A549 (cell line): ENCODE results near the gene FAHD1. TPM values are rescaled to one million over a fixed set of nuclear protein-coding genes. Genes with fewer than 3 reads are reported as not detected.

Source experiments
- ATAC-seq, 2 experiments: fragments of 200-7000 bp in 1 of 2; fragments of >200 bp in 1 of 2; cut with Nextera tagmentation in 1 of 2; cut with Tn5 transposase in 1 of 2; 3 replicates each; pipeline versions ENCODE4 v1.8.0 to v1.9.1; 2018 to 2020; ENCODE audit warnings: mild to moderate bottlenecking in 1 of 2, moderate library complexity in 1 of 2
- CTCF ChIA-PET: fragments of 300-600 bp; sonication (Branson Sonifier 250); formaldehyde crosslinking; extraction: SDS; loops from one replicate; lab custom pipeline; 2021; ENCODE audit warnings: antibody characterized with exemption, inconsistent platforms; lab: Yijun Ruan, JAX
- POLR2A ChIA-PET: fragments of 350-600 bp; formaldehyde crosslinking; extraction: SDS; loops from one replicate; lab custom pipeline; 2021; ENCODE audit warnings: antibody characterized with exemption, inconsistent platforms; lab: Yijun Ruan, JAX
- DNase-seq, 2 experiments: peaks; one replicate each; pipeline versions ENCODE4 v3.0.0 to v3.0.0-alpha.2; 2011 to 2016; ENCODE audit warnings: low read depth in 1 of 2, low spot score in 1 of 2
- FAIRE-seq: peaks from 2 replicates; lab custom pipeline; 2011; peaks lifted over from hg19 to GRCh38; lab: Jason Lieb, UNC
- H3K27ac ChIP-seq, 2 experiments: fragments of >200 bp; sonication (Bioruptor Twin); formaldehyde crosslinking; 3 replicates each; pipeline ENCODE4 v1.5.1; 2016 to 2017
- H3K4me1 ChIP-seq: fragments of >200 bp; sonication (Bioruptor Twin); formaldehyde crosslinking; 3 replicates; pipeline ENCODE4 v1.6.1; 2016
- H3K4me2 ChIP-seq: fragments of >200 bp; sonication (Bioruptor Twin); formaldehyde crosslinking; 3 replicates; pipeline ENCODE4 v1.6.1; 2016
- H3K4me3 ChIP-seq: fragments of >200 bp; sonication (Bioruptor Twin); formaldehyde crosslinking; 3 replicates; pipeline ENCODE4 v1.5.1; 2016
- H3K9me3 ChIP-seq: fragments of >200 bp; sonication (Bioruptor Twin); formaldehyde crosslinking; 3 replicates; pipeline ENCODE4 v1.6.1; 2016
- BCL3 ChIP-seq: fragments of >200 bp; sonication (Bioruptor Twin); formaldehyde crosslinking; IDR thresholded peaks from 3 replicates; pipeline ENCODE4 v1.6.1; 2016
- BHLHE40 ChIP-seq: IDR thresholded peaks from 2 replicates; pipeline ENCODE4 v1.6.1; 2012; ENCODE audit warnings: low read depth, low read length, inconsistent platforms
- CBX2 ChIP-seq: fragments of 200-600 bp; sonication (generic); IDR thresholded peaks from 2 replicates; pipeline ENCODE4 v1.6.1; 2016; ENCODE audit warnings: low read depth, mild to moderate bottlenecking, borderline replicate concordance
- CHD2 ChIP-seq: fragments of 150-350 bp; IDR thresholded peaks from 2 replicates; pipeline ENCODE4 v1.6.1; 2014; ENCODE audit warnings: low read length; ENCODE audit not compliant: partially characterized antibody
- CHD4 ChIP-seq: fragments of 200-600 bp; sonication (generic); IDR thresholded peaks from 2 replicates; pipeline ENCODE4 v1.6.1; 2016; ENCODE audit warnings: antibody characterized with exemption, mild to moderate bottlenecking, borderline replicate concordance
- EHF ChIP-seq: fragments of 250-450 bp; sonication (Bioruptor Pico); IDR thresholded peaks from 2 replicates; pipeline ENCODE4 v1.5.0; 2020; ENCODE audit warnings: mild to moderate bottlenecking
- EP300 ChIP-seq, 2 experiments: fragments of >200 bp; sonication (Bioruptor Twin); formaldehyde crosslinking; IDR thresholded peaks; 2 replicates in 1 of 2; 3 replicates in 1 of 2; pipeline ENCODE4 v1.6.1; 2016 to 2017
- ESRRA ChIP-seq: fragments of 150-350 bp; IDR thresholded peaks from 2 replicates; pipeline ENCODE4 v1.6.1; 2014; ENCODE audit warnings: mild to moderate bottlenecking, low read length, borderline replicate concordance
- FOSL2 ChIP-seq, 2 experiments: fragments of 450-650 bp in 1 of 2; fragments of >200 bp in 1 of 2; sonication (Bioruptor Twin) in 1 of 2; formaldehyde crosslinking; IDR thresholded peaks; 2 replicates each; pipeline versions ENCODE4 v1.5.0 to v1.6.1; 2016 to 2020; ENCODE audit warnings: mild to moderate bottlenecking in 1 of 2, moderate library complexity in 1 of 2
- GATA3 ChIP-seq: IDR thresholded peaks from 2 replicates; pipeline ENCODE4 v1.6.1; 2012; ENCODE audit warnings: borderline replicate concordance
- HES2 ChIP-seq: fragments of >200 bp; sonication (Bioruptor Twin); formaldehyde crosslinking; IDR thresholded peaks from 2 replicates; pipeline ENCODE4 v1.6.1; 2016
- HMGXB4 ChIP-seq: fragments of 250-450 bp; sonication (Bioruptor Pico); IDR thresholded peaks from 2 replicates; pipeline ENCODE4 v1.5.0; 2021; ENCODE audit warnings: mild to moderate bottlenecking, moderate library complexity, borderline replicate concordance
- HOXB13 ChIP-seq: fragments of 250-450 bp; sonication (Bioruptor Pico); IDR thresholded peaks from 2 replicates; pipeline ENCODE4 v1.5.0; 2020; ENCODE audit warnings: low read depth, mild to moderate bottlenecking, moderate library complexity
- KDM1A ChIP-seq: fragments of 200-600 bp; sonication (generic); IDR thresholded peaks from 2 replicates; pipeline ENCODE4 v1.6.1; 2016; ENCODE audit warnings: low read depth, mild to moderate bottlenecking
- NFE2L2 ChIP-seq: fragments of 150-350 bp; conservative IDR thresholded peaks from 2 replicates; pipeline ENCODE4 v1.6.1; 2014; ENCODE audit warnings: low read length
- NR3C1 ChIP-seq: fragments of >200 bp; sonication (Bioruptor Twin); formaldehyde crosslinking; IDR thresholded peaks from 3 replicates; pipeline ENCODE4 v1.6.1; 2017
- POLR2A ChIP-seq: IDR thresholded peaks from 2 replicates; pipeline ENCODE4 v1.6.1; 2012; ENCODE audit warnings: mild to moderate bottlenecking, low read length
- RAD21 ChIP-seq, 2 experiments: fragments of >200 bp in 1 of 2; sonication (Bioruptor Twin) in 1 of 2; formaldehyde crosslinking in 1 of 2; IDR thresholded peaks in 1 of 2; conservative IDR thresholded peaks in 1 of 2; 2 replicates in 1 of 2; 3 replicates in 1 of 2; pipeline ENCODE4 v1.6.1; 2012 to 2018; ENCODE audit warnings: inconsistent platforms in 1 of 2
- TFCP2L1 ChIP-seq: fragments of 250-450 bp; sonication (Bioruptor Pico); IDR thresholded peaks from 2 replicates; pipeline ENCODE4 v1.5.0; 2021; ENCODE audit warnings: mild to moderate bottlenecking
- ZNF302 ChIP-seq: fragments of 250-450 bp; sonication (Bioruptor Pico); IDR thresholded peaks from 2 replicates; pipeline ENCODE4 v1.9.0; 2021; ENCODE audit warnings: inconsistent platforms, mild to moderate bottlenecking, moderate library complexity
- WGBS: methylation state at CpG from one replicate; pipeline ENCODE4 v1.1.6; 2017; ENCODE audit errors: missing lambda C conversion rate; 5-methylcytosine and 5-hydroxymethylcytosine counted together
- polyA plus RNA-seq, 4 experiments: library from polyadenylated mRNA; depleted of rRNA in 3 of 4; stranded (reverse); fragments of >200 nt; fragmentation: RNase III in 1 of 4; extraction: RNeasy Plus Mini Kit Qiagen cat#74134 plus additional on column Dnase treatment in 1 of 4; gene quantifications; 2 replicates in 3 of 4; 3 replicates in 1 of 4; pipeline ENCODE4 v1.2.3, GENCODE V29; 2011 to 2017
- TF ChIP-seq, protein P1 (sequence below): fragments of 200-600 bp; sonication (generic); IDR thresholded peaks from 2 replicates; pipeline ENCODE4 v1.6.1; 2016; ENCODE audit warnings: antibody characterized with exemption, mild to moderate bottlenecking, moderate library complexity
- TF ChIP-seq, protein P2 (sequence below): fragments of 250-450 bp; sonication (Bioruptor Pico); IDR thresholded peaks from 2 replicates; pipeline ENCODE4 v1.5.0; 2020; ENCODE audit warnings: low read depth, mild to moderate bottlenecking, moderate library complexity
- TF ChIP-seq, protein P3 (sequence below): IDR thresholded peaks from 2 replicates; pipeline ENCODE4 v1.6.1; 2012
- TF ChIP-seq, protein P4 (sequence below): fragments of >200 bp; sonication (Bioruptor Twin); formaldehyde crosslinking; IDR thresholded peaks from 3 replicates; pipeline ENCODE4 v1.5.1; 2016

FAHD1 gene
- polyA plus RNA-seq, 2 of the 4 experiments (the other 2 are of a cell fraction) = 30.6 to 68.4 TPM

DNA sequence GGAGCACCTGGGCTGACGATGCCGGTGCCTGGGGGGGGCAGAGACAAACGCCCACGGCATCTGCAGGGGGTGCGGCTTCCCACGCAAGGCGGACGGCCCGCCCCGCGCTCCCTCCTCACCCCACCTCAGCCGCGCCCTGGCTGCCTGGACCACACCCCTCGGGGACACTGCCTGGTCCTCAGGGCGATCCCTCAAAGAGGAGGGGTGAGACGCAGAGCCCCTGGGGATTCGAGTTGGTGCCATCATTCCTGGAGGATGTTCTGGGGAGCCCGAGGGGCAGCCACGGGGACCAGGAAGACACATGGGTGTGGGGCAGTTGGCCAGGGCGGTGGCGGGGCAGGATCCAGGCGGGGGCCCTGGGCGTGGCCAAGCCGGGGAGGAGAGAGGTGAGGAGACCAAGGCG lies 37.4 kb upstream of the FAHD1 start:
- H3K4me2 ChIP-seq = no peak overlapping the region
- ATAC-seq (no peak), FAIRE-seq (no peak), DNase-seq (no peak)
- ChIA-PET POLR2A (no interaction called here), CTCF (interaction anchor here (1.4 kb wide), 1 partner anchor 12 kb away, joined by 3 read pairs; no protein-coding TSS in a partner anchor)
- no peak overlapping the region for H3K27ac ChIP-seq
- 98% methylated on average over 7 of the region's 25 CpGs for WGBS
- H3K9me3 ChIP-seq = no peaks in the 10 kb centered on the region
- H3K4me3 ChIP-seq = no peak overlapping the region
- TF ChIP-seq TFCP2L1 (CRISPR knock-in tag) (no peak), RAD21 (conservative IDR thresholded peaks at IDR 0.05 in 1 of 2, IDR thresholded peaks at IDR 0.05 in 1 of 2) (no peak), CBX2 (no peak), ESRRA (no peak), NR3C1 (no peak), BCL3 (no peak), GATA3 (no peak), CHD2 (no peak), KDM1A (no peak), CHD4 (no peak), EP300 (IDR thresholded peaks at IDR 0.05) (no peak), ZNF302 (CRISPR knock-in tag) (no peak), POLR2A (no peak), HOXB13 (CRISPR knock-in tag) (no peak), EHF (CRISPR knock-in tag) (no peak), HES2 (no peak), HMGXB4 (CRISPR knock-in tag) (no peak)
- TF ChIP-seq, protein P1, sequence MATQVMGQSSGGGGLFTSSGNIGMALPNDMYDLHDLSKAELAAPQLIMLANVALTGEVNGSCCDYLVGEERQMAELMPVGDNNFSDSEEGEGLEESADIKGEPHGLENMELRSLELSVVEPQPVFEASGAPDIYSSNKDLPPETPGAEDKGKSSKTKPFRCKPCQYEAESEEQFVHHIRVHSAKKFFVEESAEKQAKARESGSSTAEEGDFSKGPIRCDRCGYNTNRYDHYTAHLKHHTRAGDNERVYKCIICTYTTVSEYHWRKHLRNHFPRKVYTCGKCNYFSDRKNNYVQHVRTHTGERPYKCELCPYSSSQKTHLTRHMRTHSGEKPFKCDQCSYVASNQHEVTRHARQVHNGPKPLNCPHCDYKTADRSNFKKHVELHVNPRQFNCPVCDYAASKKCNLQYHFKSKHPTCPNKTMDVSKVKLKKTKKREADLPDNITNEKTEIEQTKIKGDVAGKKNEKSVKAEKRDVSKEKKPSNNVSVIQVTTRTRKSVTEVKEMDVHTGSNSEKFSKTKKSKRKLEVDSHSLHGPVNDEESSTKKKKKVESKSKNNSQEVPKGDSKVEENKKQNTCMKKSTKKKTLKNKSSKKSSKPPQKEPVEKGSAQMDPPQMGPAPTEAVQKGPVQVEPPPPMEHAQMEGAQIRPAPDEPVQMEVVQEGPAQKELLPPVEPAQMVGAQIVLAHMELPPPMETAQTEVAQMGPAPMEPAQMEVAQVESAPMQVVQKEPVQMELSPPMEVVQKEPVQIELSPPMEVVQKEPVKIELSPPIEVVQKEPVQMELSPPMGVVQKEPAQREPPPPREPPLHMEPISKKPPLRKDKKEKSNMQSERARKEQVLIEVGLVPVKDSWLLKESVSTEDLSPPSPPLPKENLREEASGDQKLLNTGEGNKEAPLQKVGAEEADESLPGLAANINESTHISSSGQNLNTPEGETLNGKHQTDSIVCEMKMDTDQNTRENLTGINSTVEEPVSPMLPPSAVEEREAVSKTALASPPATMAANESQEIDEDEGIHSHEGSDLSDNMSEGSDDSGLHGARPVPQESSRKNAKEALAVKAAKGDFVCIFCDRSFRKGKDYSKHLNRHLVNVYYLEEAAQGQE = no peak
- TF ChIP-seq, protein P2, sequence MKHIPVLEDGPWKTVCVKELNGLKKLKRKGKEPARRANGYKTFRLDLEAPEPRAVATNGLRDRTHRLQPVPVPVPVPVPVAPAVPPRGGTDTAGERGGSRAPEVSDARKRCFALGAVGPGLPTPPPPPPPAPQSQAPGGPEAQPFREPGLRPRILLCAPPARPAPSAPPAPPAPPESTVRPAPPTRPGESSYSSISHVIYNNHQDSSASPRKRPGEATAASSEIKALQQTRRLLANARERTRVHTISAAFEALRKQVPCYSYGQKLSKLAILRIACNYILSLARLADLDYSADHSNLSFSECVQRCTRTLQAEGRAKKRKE = no peak
- TF ChIP-seq, protein P3, sequence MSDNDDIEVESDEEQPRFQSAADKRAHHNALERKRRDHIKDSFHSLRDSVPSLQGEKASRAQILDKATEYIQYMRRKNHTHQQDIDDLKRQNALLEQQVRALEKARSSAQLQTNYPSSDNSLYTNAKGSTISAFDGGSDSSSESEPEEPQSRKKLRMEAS = no peak
- H3K4me1 ChIP-seq = peaks cover 5% of the 10 kb centered on the region; the same call in 1 of the 3 replicates

GRCh38 chr16:1790261-1790610 lies 36.8 kb upstream of the FAHD1 start:
- Histone ChIP-seq H3K9me3 (no peaks in the 10 kb centered on the region), H3K27ac (no peak overlapping the region), H3K4me1 (peaks cover 5% of the 10 kb centered on the region; the same call in 1 of the 3 replicates), H3K4me3 (no peak overlapping the region), H3K4me2 (no peak overlapping the region)
- FAIRE-seq (no peak), ATAC-seq (no peak), DNase-seq (no peak)
- CTCF ChIA-PET = interaction anchor here (0.8 to 1.4 kb wide), 2 partner anchors 11 to 13 kb away, joined by 3 read pairs; no protein-coding TSS in a partner anchor
- WGBS = 94% methylated on average over 13 of the region's 15 CpGs
- POLR2A ChIA-PET = no interaction called here
- TF ChIP-seq BCL3 = no peak
- TF ChIP-seq, protein P4, sequence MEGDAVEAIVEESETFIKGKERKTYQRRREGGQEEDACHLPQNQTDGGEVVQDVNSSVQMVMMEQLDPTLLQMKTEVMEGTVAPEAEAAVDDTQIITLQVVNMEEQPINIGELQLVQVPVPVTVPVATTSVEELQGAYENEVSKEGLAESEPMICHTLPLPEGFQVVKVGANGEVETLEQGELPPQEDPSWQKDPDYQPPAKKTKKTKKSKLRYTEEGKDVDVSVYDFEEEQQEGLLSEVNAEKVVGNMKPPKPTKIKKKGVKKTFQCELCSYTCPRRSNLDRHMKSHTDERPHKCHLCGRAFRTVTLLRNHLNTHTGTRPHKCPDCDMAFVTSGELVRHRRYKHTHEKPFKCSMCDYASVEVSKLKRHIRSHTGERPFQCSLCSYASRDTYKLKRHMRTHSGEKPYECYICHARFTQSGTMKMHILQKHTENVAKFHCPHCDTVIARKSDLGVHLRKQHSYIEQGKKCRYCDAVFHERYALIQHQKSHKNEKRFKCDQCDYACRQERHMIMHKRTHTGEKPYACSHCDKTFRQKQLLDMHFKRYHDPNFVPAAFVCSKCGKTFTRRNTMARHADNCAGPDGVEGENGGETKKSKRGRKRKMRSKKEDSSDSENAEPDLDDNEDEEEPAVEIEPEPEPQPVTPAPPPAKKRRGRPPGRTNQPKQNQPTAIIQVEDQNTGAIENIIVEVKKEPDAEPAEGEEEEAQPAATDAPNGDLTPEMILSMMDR = no peak
- TF ChIP-seq NFE2L2 = no peak
- TF ChIP-seq FOSL2 (IDR thresholded peaks at IDR 0.05) = no peak
- no peak for TF ChIP-seq FOSL2 (CRISPR knock-in tag; IDR thresholded peaks at IDR 0.05)
- no peak for TF ChIP-seq BHLHE40
- TF ChIP-seq ZNF302 (CRISPR knock-in tag) = no peak
- TF ChIP-seq, protein P2 = no peak
